GM12874 (cell line): ENCODE results near the gene PQBP1.

Source experiments
- CTCF ChIP-seq: IDR thresholded peaks from 2 replicates; pipeline ENCODE4 v1.5.1; 2011; ENCODE audit warnings: low read depth, mild to moderate bottlenecking, control low read depth, low read length, moderate library complexity; ENCODE audit not compliant: insufficient read depth

The PQBP1 gene

GRCh38 chrX:48897625-48898306, at the start of gene PQBP1, which contains the start of gene TIMM17B:
TSS of gene PQBP1 (plus strand) at chrX:48897930. CDS start at chrX:48898510, 580 bp downstream.
TSS of gene TIMM17B (minus strand) at chrX:48897768. CDS start at chrX:48897749, 19 bp downstream.
- no peak for TF ChIP-seq CTCF

- TF ChIP-seq CTCF, result no peak
These were observed 48.9 kb upstream of the PQBP1 start for GRCh38 chrX:48848847-48849246.

- TF ChIP-seq CTCF, result no peak
These were observed 44.9 kb upstream of the PQBP1 start for GRCh38 chrX:48852857-48853256.

GRCh38 chrX:48854898-48855297, 42.8 kb upstream of the PQBP1 start:
- no peak for TF ChIP-seq CTCF

GRCh38 chrX:48864210-48864609, 33.5 kb upstream of the PQBP1 start:
- TF ChIP-seq CTCF, result no peak

- no peak for TF ChIP-seq CTCF
These were observed 14.0 kb upstream of the PQBP1 start for GRCh38 chrX:48883729-48884128.

GRCh38 chrX:48890296-48890925, 7.3 kb upstream of the PQBP1 start:
- no peak for TF ChIP-seq CTCF
